Amygdala (tissue), 56 donors: ENCODE measurements around the gene CYP11A1.

Experiments used
- DNase-seq, 56 donors: peaks; one replicate each; lab custom pipeline; 2025; lab: John Stamatoyannopoulos, UW

CYP11A1 gene

DNA sequence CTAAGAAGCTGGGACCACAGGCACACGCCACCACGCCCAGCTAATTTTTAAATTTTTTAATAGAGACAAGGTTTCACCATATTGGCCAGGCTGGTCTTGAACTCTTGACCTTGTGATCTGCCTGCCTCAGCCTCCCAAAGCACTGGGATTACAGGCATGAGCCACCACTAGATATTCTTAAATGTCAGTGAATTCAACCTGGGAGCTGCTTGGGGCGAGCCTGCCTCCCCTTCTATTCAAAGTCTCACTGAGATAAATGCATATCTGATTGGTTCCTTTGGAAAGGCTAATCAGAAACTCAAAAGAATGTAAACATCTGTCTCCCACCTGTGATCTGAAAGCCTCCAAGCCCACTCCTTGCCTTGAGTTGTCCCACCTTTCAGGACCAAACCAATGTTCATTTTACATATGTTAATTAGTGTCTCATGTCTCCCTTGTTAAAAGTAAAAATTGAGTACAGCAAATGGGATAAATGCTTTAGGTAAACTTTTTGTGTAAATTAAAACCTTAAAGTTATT is 15.0 kb downstream of the CYP11A1 start:
- no peak for DNase-seq

GRCh38 chr15:74351670-74352069 is 15.8 kb downstream of the CYP11A1 start:
- no peak for DNase-seq

GRCh38 chr15:74350295-74351275 is 16.9 kb downstream of the CYP11A1 start:
- no peak for DNase-seq

GRCh38 chr15:74349241-74349778 is 18.1 kb downstream of the CYP11A1 start:
- DNase-seq, result no peak

DNA sequence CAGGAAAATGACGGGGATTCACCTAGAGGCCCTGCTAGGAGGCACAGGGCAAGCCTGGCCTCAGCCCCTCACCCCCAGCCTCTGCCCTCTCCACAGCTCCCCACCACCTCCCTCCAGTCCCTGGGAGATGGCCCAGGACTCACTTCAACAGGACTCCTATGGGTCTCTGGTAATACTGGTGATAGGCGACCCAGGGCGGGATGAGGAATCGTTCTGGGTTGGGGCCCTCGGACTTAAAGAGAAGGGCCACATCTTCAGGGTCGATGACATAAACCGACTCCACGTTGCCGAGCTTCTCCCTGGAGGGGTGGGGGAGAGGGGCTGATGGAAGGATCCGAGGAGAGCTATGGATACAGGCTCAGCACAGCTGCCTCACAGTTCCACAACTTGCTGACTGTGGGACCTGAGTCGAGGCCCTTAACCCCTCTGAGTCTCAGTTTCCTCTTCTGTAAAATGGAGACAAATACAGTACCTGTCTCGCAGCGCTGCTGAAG is 19.6 kb downstream of the CYP11A1 start:
- no peak for DNase-seq

DNA sequence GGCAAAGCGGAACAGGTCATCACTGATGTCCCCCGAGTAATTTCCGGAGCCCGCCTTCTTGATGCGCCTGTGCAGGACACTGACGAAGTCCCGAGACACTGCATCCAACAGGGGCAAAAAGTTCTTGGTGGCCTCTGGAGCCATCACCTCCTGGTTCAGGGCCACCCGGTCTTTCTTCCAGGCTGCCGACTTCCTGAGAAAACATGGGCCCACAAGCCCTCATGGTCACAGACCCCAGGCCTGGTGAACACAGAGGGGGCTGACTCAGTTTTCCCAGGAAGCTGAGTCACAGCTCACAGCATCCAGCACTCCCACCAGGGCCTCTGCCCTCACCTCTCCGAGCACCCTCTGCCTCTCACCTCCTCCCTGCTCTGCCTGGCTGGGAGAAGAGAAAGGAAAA is 22.4 kb downstream of the CYP11A1 start:
- no peak for DNase-seq

DNA sequence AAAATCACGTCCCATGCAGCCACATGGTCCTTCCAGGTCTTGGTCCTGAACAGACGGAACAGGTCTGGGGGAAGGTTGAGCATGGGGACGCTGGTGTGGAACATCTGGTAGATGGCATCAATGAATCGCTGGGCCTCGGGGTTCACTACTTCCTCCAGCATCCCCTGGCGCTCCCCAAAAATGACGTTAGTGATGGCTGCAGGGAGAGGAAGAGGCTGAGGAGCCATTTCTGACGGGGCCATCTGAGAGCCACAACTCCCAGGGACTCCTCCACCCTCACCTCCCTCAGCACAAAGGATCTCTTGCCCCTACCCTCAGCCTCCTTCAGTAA is 23.7 kb downstream of the CYP11A1 start:
- no peak for DNase-seq

- DNase-seq, result no peak
These were observed 24.2 kb downstream of the CYP11A1 start for GRCh38 chr15:74343127-74343796.

- no peak for DNase-seq
These were observed 27.3 kb downstream of the CYP11A1 start for GRCh38 chr15:74340150-74340549.

DNA sequence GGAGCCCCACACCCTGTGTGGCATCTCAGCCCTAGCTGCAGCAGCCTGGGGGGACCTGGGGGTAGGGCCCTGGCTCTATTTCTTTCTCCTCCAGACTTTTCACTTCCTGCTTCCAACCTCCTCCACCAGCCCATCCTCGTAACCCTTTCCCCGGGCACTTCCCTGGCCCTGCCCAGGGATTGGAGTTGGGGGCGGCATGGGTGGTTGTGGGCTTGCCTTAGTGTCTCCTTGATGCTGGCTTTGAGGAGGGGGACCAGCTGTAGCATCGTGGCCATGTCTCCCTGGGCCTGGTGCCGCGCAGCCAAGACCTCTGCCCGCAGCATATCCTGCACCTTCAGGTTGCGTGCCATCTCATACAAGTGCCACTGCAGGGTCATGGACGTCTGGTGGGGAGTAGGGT is 28.1 kb downstream of the CYP11A1 start:
- DNase-seq, result no peak

DNA sequence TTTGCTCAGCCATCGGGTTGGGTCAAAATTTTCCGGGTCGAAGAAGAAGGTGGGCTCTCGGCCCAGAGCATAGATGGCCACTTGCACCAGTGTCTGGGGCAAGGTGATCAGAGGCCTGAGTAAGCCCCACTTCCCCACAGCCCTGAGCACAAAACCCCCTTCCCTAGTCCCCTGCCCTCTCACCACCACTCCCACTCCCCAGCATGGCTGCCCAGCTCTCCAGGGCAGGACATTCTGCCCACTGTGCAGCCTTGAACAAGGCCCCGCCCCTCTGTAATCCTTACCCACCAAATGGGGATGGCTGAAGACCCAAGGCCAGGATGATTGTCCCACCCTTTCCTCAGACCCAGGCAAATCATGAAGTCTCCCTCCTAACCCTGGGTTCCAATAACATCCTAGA is 28.8 kb downstream of the CYP11A1 start:
- DNase-seq, result no peak

GRCh38 chr15:74337607-74338211 is 29.7 kb downstream of the CYP11A1 start:
- no peak for DNase-seq

DNA sequence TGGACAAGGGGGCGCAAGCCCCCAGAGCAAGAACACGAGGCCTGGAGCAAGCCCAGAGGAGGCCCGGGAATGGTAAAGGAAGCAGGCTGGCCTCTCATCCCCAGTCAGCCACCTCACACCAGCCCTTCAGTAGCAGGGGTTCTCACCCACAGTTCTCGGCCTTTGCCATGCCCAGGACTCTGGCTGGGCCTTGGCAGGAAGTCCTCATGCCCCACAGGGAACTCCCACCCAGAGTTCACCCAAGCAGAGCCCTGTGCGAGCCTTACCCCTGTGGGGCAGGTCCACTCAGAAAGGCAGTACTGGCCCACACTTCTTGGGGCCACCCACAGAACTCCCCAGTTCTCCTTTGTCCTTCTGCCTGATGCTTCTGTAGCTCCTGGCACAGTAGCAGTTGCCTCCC is 30.3 kb downstream of the CYP11A1 start:
- no peak for DNase-seq

GRCh38 chr15:74336061-74337005 is 31.1 kb downstream of the CYP11A1 start:
- DNase-seq, result no peak

- no peak for DNase-seq
These were observed 32.0 kb downstream of the CYP11A1 start for GRCh38 chr15:74335396-74335795.

GRCh38 chr15:74334127-74334526 is 33.3 kb downstream of the CYP11A1 start:
- no peak for DNase-seq

- DNase-seq, result no peak
These were observed 33.8 kb downstream of the CYP11A1 start for GRCh38 chr15:74333662-74334061.

DNA sequence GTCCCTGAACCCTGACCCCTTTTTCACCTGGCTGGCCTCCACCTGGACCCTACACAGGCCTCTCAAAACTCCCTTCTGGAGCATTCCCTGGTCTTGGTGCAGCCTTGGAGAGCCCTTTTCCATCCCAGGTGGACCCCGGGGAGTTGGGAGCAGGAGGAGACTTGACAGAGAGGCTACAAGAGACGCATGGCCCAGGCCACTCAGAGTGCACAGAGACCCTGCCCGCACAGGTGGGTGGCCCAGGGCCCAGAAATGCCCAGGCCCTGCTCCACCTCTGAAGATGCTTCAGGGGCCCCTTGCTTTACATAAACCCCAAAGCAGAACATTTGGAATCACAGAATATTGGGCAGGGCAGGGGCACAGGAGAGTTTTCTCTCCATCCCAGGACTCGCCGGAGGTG is 34.4 kb downstream of the CYP11A1 start:
- no peak for DNase-seq

DNA sequence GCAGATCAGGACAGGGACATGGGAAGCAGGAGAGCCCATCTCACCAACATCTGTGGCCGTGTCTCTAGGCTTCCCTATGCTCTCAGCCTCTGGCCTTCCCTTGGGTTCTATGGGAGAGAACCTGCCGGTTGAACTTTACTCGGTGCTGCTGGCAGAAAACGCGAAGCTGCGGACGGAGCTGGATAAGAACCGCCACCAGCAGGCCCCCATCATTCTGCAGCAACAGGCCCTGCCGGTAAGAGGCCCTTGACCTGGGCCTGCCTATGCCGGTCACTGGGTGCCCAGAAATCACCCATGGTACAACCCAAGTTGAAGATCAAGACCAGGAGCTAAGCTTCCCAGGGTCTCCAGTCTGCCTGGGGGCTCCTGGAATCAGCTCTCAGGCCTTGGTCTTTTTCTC is 34.8 kb downstream of the CYP11A1 start:
- DNase-seq, result no peak

DNA sequence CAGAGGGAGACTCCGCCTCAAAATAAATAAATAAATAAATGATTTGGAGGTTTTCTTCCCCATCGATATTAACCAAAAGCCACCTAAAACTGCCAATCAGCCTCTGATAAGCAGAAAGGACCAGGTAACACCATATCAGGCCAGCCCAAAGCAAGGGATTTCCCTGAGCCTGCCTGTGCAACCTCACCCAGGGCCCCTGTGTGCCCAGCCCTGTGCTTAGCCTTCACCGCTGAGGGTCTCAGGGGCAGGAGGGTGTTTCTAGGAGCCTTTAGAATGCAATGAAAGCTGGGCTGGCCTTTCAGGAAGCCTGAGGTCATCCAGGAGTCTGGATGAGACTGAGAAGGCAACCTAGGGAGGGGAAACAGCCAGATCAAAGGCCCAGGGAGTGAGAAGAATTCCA is 35.4 kb downstream of the CYP11A1 start:
- no peak for DNase-seq
